Tibial nerve (tissue), 4 donors: Measurements from ENCODE around the gene KCNK3. TPM values are rescaled to one million over a fixed set of nuclear protein-coding genes. Genes with fewer than 3 reads are reported as not detected.

Source experiments
- DNase-seq, 2 donors: peaks; one replicate each; pipeline ENCODE4 v3.0.0-alpha.2; 2019; ENCODE audit warnings: low spot score in 2 of 2
- H3K27ac ChIP-seq, 4 donors: fragments of 200-600 bp; sonication (generic) in 3 of 4; one replicate each; pipeline ENCODE4 v1.5.1; 2017 to 2019; ENCODE audit warnings: mild to moderate bottlenecking in 1 of 4
- H3K27me3 ChIP-seq, 2 donors: fragments of 200-600 bp; sonication (generic) in 1 of 2; one replicate each; pipeline versions ENCODE4 v1.5.1 to v1.6.0; 2017 to 2019
- H3K36me3 ChIP-seq, 3 donors: fragments of 200-600 bp; sonication (generic); one replicate each; pipeline ENCODE4 v1.5.1; 2018 to 2019
- H3K4me1 ChIP-seq, 4 donors: fragments of 200-600 bp; sonication (generic) in 3 of 4; one replicate each; pipeline ENCODE4 v1.5.1; 2017 to 2019
- H3K4me3 ChIP-seq, 4 donors: fragments of 200-600 bp; sonication (generic) in 3 of 4; one replicate each; pipeline ENCODE4 v1.5.1; 2017 to 2019; ENCODE audit warnings: mild to moderate bottlenecking in 1 of 4, moderate library complexity in 1 of 4
- H3K9me3 ChIP-seq, 4 donors: fragments of 200-600 bp; sonication (generic) in 3 of 4; one replicate each; pipeline ENCODE4 v1.5.1; 2017 to 2019
- CTCF ChIP-seq, 5 experiments: fragments of 200-600 bp in 3 of 5; fragments of 450-650 bp in 2 of 5; sonication (generic) in 3 of 5; IDR thresholded peaks; one replicate each; pipeline ENCODE4 v1.5.1; 2016 to 2019; ENCODE audit warnings: antibody characterized with exemption in 5 of 5, mild to moderate bottlenecking in 3 of 5, moderate library complexity in 2 of 5
- EP300 ChIP-seq, 2 donors: sonication (generic); formaldehyde crosslinking; IDR thresholded peaks; one replicate each; pipeline ENCODE4 v1.6.1; 2017; ENCODE audit warnings: antibody characterized with exemption in 2 of 2, mild to moderate bottlenecking in 1 of 2
- POLR2A ChIP-seq, 2 donors: fragments of 450-650 bp; IDR thresholded peaks; one replicate each; pipeline ENCODE4 v1.6.1; 2017; ENCODE audit warnings: antibody characterized with exemption in 2 of 2, mild to moderate bottlenecking in 2 of 2, moderate library complexity in 2 of 2
- WGBS, 2 donors: methylation state at CpG; one replicate each; pipeline ENCODE4 v1.1.5; 2018; 5-methylcytosine and 5-hydroxymethylcytosine counted together
- small RNA-seq: library from RNA; depleted of rRNA; stranded (forward); fragments of <200 nt; gene quantifications from one replicate; pipeline ENCODE3, GENCODE V24; 2016
- total RNA-seq, 4 donors: library from RNA; depleted of rRNA; stranded (reverse); fragments of >200 nt; gene quantifications; one replicate each; pipeline ENCODE4 v1.1.0, GENCODE V29; 2016

KCNK3 gene
- total RNA-seq, 4 donors from 2014 or later: 0.84 to 6.9 (median 1.7) TPM

GRCh38 chr2:26778507-26778906, 86.0 kb downstream of the KCNK3 start:
- no peak for DNase-seq
- no peaks in the 10 kb centered on the region for H3K27me3 ChIP-seq
- TF ChIP-seq CTCF (IDR thresholded peaks at IDR 0.05) (no peak), POLR2A (IDR thresholded peaks at IDR 0.05) (no peak), EP300 (IDR thresholded peaks at IDR 0.05) (no peak)
- no peak overlapping the region for H3K4me3 ChIP-seq
- H3K9me3 ChIP-seq: no peaks in the 10 kb centered on the region
- WGBS, 2 donors: 78 to 89% methylated on average over 1 to 3 of the region's 3 CpGs
- H3K4me1 ChIP-seq: peaks cover 0 to 15% (median 2%) of the 10 kb centered on the region in 4 donors
- peaks cover 3 to 83% (median 26%) of the 10 kb centered on the region in 3 donors for H3K36me3 ChIP-seq
- no peak overlapping the region for H3K27ac ChIP-seq

GRCh38 chr2:26780203-26780760, 87.8 kb downstream of the KCNK3 start:
- Histone ChIP-seq H3K27me3 (no peaks in the 10 kb centered on the region), H3K9me3 (no peaks in the 10 kb centered on the region), H3K27ac (no peak overlapping the region), H3K4me1 (peaks cover 0 to 11% (median 0%) of the 10 kb centered on the region in 4 donors), H3K4me3 (no peak overlapping the region), H3K36me3 (peaks cover 3 to 67% (median 26%) of the 10 kb centered on the region in 3 donors)
- DNase-seq: no peak
- TF ChIP-seq POLR2A (IDR thresholded peaks at IDR 0.05): no peak
- no peak for TF ChIP-seq EP300 (IDR thresholded peaks at IDR 0.05)
- TF ChIP-seq CTCF (IDR thresholded peaks at IDR 0.05): no peak
- 82 to 83% methylated on average over 4 of the region's 4 CpGs for whole genome bisulfite sequencing, 2 donors

Small RNA genes within 50 kb of the gene (small RNA-seq; reads per million reads assigned to genes)
- not detected for gene AC015977.1

Other genes with a start within 250 kb of the KCNK3 start
- gene OTOF, start 214.6 kb upstream of the KCNK3 start, total RNA-seq: under 1 TPM in 3 of 4 donors, not detected in 1; under 0.01 to 0.30 (median 0.22) TPM
- gene CIB4, start 51.4 kb upstream of the KCNK3 start, total RNA-seq: not detected
- 10 to 100 TPM; 30.1 to 51.6 (median 43.3) TPM for gene SLC35F6, start 71.6 kb downstream of the KCNK3 start, total RNA-seq
- 1 to 10 TPM in 2 of 4 donors, not detected in 2; 3.3 to 3.5 TPM for gene CENPA, start 93.3 kb downstream of the KCNK3 start, total RNA-seq
- gene DPYSL5, start 155.4 kb downstream of the KCNK3 start, total RNA-seq: not detected